HG02840 (cell line): ENCODE data around the gene RABAC1.

ENCODE experiments used
- ATAC-seq: cut with Tn5 transposase; IDR thresholded peaks from one replicate; pipeline ENCODE4 v1.9.1; 2021; ENCODE audit warnings: mild to moderate bottlenecking, moderate library complexity, moderate number of reproducible peaks; ENCODE audit not compliant: unreplicated experiment, low FRiP score

Gene RABAC1

GRCh38 chr19:41990028-41990427 lies 30.9 kb upstream of the RABAC1 start:
- ATAC-seq, result no peak

- ATAC-seq, result no peak
These were observed 29.8 kb upstream of the RABAC1 start for GRCh38 chr19:41988947-41989346.

- ATAC-seq, result no peak
These were observed 28.2 kb upstream of the RABAC1 start for GRCh38 chr19:41987141-41987860.

DNA sequence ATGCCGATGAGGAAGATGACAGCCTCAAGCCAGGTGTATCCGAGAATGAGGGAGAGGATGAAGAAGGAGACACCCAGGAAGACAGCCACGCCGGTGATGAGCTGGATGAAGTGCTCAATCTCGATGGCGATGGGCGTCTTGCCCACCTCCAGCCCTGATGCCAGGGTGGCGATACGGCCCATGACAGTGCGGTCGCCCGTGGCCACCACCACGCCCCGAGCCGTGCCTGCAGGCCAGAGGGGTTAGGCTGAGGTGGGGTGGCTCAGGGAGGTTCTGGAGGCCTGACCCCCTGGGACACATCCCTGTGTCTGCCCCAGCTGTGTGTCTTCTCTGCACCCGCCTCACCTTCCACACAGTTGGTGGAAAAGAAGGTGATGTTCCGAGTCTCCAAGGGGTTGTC lies 25.8 kb upstream of the RABAC1 start:
- no peak for ATAC-seq

GRCh38 chr19:41981724-41982123 lies 22.6 kb upstream of the RABAC1 start:
- no peak for ATAC-seq

DNA sequence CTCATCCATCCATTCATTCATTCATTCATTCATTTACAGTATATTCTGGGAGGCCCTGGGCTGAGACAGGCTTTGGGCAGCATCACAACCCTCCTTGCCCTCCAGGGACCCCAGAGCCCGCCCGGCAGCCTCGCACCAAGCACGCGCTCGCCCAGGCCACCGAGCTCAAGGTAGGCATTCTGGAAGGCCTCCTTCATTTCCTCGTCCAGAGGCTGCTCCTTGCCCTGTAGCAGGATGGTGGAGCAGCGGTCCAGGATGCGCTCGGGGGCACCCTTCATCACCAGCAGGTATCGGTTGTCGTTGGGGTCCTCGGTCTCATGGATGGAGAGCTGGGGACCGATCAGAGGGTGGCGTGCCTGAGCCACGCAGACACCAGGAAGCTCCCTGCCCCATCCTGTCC lies 19.3 kb upstream of the RABAC1 start:
- ATAC-seq, result no peak

DNA sequence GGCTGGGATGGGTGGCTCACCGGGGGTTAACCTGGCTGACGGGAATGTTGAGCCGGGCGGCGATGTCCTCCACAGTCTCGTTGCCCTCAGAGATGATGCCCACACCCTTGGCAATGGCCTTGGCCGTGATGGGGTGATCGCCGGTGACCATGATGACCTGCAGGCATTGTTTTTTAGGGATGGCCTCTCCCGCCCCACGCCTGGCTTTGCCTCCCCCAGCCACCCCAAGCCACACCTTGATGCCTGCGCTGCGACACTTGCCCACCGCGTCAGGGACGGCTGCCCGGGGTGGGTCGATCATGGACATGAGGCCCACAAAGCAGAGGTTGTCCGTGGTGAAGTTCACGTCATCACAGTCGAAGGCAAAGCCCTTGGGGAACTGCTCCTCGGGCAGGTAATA lies 18.8 kb upstream of the RABAC1 start:
- ATAC-seq, result no peak

DNA sequence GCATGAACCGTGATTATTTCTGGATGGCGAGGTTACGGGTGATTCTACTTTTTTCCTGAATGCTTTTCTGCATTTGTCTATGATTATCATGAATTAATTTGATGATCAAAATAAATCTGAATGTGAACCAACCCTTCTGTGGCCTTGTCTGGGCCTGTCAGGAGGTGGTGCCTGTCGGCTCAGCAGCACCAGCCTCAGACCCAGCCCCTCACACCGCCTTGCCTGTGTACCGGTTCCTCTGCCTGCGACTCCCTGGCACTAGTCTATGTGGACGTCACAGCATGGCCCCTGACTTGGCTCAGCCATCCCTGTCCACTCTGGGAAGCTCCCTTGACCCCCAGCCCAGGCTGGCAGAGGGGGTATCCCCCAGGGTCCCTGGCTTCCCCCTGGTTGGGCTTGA lies 15.5 kb upstream of the RABAC1 start:
- ATAC-seq, result no peak

DNA sequence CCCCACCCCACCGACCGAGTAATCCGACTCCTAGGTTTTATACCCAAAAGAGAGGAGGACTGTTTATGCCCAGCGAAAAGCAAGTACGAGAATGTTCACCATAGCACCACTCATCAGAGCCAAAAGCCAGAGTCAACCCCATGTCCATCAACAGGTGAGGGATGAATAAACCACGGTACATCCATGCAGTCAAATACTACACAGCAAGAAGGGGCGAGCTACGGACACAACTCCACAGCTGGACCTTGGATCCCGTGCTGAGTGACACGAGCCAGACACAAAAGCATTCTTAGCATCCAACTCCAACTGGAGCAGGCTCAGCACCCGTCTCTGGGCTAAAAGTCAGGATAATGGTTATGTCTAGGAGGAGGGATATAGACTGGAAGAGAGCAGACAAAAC lies 12.2 kb upstream of the RABAC1 start:
- no peak for ATAC-seq

DNA sequence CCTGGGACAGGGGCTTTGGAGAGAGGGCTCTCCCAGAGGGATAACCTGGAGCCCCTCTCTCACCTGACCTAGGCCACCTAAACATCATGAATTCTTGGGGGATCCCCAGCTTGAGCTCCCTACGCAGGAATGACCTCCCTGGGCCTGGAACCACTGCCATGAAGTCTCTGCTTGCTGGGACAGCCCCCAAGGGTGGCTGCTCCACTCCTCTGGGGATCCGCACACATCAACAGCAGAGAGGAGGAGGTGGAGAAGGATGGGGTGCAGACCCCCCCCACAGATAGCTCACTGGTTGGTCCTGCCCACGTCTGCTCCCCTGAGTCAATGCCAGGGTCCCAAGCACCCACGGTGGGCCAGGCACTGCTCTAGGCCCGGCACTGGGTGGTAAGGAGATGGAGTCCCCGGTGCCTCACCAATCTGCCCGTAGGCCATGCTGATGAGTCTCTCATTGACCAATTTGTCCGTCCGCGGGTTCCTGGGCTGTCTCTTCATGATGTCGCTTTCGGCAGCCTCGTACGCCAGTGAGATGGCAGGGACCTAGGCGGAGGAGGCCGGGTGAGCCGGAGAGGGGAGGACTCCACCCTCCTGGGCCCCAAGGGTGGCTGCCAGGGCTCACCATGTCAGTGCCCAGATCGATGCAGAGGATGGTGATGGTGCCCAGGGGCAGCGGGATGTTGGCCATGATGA lies 10.8 kb upstream of the RABAC1 start:
- no peak for ATAC-seq

DNA sequence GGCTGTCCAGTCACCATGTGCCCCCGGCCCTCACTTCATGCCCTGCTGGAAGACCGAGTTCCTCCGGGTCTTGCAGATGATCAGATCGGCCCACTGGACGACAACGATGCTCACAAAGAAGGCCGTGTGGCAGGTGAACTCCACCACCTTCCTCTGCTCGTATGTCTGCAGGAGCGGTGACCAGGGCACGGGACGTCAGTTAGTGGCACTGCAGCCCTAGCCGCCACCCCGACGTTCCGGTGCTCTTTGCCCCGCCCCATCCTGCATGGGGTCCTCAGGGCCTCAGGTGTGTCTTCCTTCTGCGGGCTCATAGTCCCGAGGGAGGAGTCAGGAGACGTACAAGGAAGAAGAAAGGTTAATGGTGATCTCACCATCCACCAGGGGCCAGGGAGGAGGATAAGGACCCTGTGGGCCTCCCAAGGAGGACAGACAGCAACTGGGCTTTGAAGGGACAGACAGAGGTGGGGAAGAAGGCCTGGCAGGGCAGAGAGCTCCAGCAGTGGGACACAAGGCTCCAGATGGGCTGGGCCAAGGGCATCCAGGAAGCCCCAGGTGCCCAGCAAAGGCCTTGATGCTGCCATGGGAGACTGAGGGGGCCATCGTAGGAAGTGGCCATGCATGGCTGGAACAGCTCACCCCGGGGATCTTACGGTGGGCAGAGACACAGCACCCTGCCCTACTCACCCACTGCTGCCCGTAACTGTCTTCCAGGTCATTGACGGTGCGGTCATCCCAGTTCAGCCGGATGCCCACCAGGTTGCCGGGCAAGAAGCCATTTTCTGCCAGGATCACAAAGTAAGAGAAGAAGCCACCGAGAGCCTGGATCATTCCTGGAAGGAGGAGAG lies 9.9 kb upstream of the RABAC1 start:
- no peak for ATAC-seq

DNA sequence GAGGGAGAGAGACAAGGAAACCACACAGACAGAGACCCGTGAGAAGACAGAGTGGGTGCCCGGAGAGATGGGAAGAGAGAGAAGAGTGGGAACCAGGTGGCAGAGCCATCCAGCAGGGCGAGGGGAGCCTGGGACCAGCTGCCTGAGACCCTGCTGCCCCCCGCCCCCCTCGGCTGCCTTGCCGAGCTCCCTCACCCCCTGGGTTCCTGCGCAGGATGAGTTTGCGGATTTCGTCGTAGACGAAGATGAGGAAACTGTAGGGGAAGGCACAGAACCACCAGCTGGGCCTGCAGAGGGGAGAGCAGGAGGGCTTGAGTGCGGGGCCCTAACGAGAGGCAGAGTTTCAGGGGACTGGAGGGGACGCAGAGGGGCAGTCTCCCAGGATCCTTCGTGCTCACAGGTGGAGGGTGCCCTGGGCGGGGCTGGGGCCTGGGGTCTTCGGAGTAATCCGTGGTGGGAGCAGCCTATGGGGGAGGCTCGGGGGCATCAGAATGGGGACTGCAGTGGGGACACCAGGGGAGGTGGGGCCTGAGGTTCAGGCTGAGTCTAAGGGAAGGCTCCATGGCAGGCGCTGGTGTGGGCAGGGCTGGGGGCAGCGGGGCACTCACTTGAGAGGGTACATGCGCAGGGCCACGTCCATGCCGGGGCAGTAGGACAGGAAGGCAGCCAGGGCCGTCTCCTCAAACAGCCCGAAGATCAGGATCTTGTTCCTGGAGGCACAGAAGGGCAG lies 8.1 kb upstream of the RABAC1 start:
- ATAC-seq, result no peak

DNA sequence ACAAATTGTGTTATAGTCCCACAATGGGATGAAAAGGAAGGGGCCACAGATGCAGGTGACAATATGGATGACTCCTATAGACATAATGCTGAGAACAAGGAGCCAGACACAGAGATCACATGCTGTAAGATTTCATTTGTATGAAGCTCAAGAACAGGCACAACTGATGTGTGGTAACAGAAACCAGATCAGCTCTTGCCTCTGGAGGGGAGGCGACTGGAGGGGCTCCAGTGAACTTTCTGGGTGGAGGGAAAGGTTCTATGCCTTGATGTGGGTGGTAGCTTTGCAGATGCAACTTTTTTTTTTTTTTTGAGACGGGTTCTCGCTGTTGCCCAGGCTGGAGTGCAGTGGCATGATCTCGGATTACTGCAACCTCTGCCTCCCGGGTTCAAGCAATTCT lies 6.0 kb upstream of the RABAC1 start:
- ATAC-seq, result no peak

DNA sequence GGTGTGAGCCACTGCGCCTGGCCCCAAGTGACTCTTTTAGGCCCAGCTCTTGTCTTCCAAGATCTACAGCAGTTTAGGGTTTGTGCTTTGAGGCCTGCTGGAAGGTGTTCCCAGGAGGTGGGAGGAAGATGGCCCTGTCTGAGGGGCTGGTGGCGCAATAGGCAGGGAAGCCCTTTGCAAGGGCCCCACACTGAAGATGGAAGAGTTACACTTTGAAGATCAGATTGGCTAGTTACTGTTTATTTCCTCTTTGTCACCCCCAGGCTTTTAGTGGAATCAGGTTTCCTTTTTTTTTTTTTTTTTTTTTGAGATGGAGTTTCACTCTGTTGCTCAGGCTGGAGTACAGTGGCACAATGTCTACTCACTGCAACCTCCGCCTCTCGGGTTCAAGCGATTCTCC lies 1.9 kb upstream of the RABAC1 start:
- no peak for ATAC-seq

DNA sequence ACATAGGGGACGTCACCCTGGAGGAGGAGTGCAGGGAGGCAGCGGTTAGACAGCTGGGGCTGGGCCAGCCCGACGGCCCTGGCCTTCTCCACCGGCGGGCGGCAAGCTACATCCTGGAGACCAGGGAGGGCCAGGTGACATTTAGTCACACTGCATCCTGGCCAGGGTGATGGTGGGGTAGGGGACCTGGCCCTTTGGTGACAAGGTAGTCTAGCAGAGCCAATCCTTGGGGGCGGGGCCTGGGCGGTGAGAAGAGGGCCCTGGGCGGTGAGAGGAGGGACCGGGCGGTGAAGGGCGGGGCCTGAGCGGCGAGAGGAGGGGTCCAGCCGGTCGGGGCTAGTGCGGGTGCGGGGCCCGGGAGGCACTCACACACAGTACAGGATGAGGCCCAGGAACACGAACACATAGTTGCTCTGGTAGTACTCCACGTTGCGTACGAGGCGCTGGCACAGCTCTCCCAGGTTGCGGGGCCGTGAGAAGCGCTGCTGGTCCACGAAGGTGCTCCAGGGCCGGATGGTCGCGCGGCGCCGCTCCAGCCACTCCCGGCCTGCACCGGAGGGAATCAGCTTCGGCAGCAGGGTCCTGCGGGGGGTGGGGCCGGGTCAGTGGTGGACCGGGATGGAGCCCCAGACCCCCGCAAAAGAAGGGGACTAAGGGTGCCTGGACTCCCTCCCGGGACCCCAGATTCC lies 610 bp downstream of the RABAC1 start:
- no peak for ATAC-seq

DNA sequence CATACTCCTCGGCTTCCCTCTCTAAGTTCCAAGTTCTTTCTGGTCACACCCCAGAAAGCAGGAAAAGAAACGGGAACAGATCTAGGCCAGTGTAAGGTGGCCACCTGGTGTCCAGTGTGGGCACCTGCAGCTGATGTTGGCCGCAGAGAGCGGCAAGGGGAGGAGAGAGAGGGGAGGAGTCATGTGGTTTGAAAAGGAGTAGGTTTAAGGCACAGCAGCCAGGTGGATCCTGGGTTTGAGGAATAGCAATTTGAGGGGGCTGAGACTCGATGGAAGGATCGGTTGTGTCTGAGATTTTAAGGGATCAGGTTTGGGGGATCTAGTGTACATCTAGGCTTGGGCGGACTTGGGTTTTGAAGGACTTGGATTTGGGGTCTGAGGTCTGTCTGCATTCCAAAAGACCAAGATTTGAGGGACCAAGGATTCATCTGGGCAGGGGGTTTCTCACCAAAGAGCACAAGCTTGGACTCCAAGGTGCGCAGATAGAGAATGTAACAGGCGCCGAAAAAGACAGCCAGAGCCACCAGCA lies 1.2 kb downstream of the RABAC1 start:
- ATAC-seq, result no peak

- no peak for ATAC-seq
These were observed 1.8 kb downstream of the RABAC1 start for GRCh38 chr19:41957161-41957837.

DNA sequence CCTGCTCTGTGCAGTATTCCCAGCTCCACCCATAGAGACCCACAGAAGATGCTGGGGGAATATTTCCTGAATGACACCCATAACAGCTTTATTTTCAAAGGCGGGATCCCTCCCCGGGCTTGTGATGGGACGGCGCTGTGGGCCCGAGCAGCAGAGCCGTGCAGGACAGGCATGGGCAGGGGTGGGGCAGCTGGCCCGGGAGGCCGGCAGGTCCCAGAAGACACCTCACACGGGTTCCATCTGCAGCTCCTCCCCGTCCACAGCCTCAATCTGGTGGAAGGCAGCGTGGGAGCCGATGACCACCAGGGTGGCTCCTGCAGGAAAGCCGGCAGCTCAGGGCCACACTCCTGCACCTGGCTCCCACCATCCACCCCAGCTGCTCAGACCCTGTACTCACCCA lies 2.5 kb downstream of the RABAC1 start:
- no peak for ATAC-seq

GRCh38 chr19:41955521-41955920 lies 3.6 kb downstream of the RABAC1 start:
- no peak for ATAC-seq
